Neuronal stem cell (in vitro differentiated cells): ENCODE measurements around the gene NFE2.
A peak's percentile ranks its signal among the peaks of the same experiment; 100 is the strongest.

Experiments used
- DNase-seq: peaks from one replicate; pipeline ENCODE4 v3.0.0-alpha.2; 2013; ENCODE audit warnings: low spot score
- H2AFZ ChIP-seq: one replicate; pipeline ENCODE4 v1.6.1; 2013; ENCODE audit warnings: mild to moderate bottlenecking, low read length, inconsistent platforms
- H2AK5ac ChIP-seq: 2 replicates; pipeline ENCODE4 v1.6.1; 2013; ENCODE audit warnings: low read depth, mild to moderate bottlenecking, inconsistent platforms, low read length, moderate library complexity, mixed read lengths
- H2BK120ac ChIP-seq: 2 replicates; pipeline ENCODE4 v1.6.1; 2013; ENCODE audit warnings: low read depth, mild to moderate bottlenecking, inconsistent platforms, low read length, moderate library complexity, mixed read lengths
- H2BK12ac ChIP-seq: one replicate; pipeline ENCODE4 v1.6.1; 2013; ENCODE audit warnings: low read length, inconsistent platforms
- H2BK15ac ChIP-seq: 2 replicates; pipeline ENCODE4 v1.6.1; 2013; ENCODE audit warnings: mild to moderate bottlenecking, low read length, inconsistent platforms, mixed read lengths
- H2BK5ac ChIP-seq: one replicate; pipeline ENCODE4 v1.6.1; 2013; ENCODE audit warnings: inconsistent platforms, mild to moderate bottlenecking, low read length, moderate library complexity
- H3K14ac ChIP-seq: one replicate; pipeline ENCODE4 v1.6.1; 2013; ENCODE audit warnings: low read length, inconsistent platforms
- H3K18ac ChIP-seq: 2 replicates; pipeline ENCODE4 v1.6.1; 2013; ENCODE audit warnings: low read length, inconsistent platforms
- H3K23ac ChIP-seq: 2 replicates; pipeline ENCODE4 v1.6.1; 2013; ENCODE audit warnings: low read depth, mild to moderate bottlenecking, mixed read lengths, low read length, inconsistent platforms; ENCODE audit not compliant: poor library complexity
- H3K27ac ChIP-seq: replicated peaks from 3 replicates; pipeline ENCODE4 v1.5.1; 2013; ENCODE audit warnings: low read length, inconsistent platforms
- H3K27me3 ChIP-seq, 3 experiments: 2 replicates each; pipeline ENCODE4 v1.6.1; 2013; ENCODE audit warnings: low read length in 3 of 3, mild to moderate bottlenecking in 2 of 3, inconsistent platforms in 1 of 3, low read depth in 1 of 3, mixed read lengths in 1 of 3, moderate library complexity in 1 of 3; ENCODE audit not compliant: control insufficient read depth in 3 of 3, insufficient read depth in 3 of 3
- H3K36me3 ChIP-seq, 2 donors: replicated peaks in 1 of 2; 2 replicates each; pipeline ENCODE4 v1.6.1; 2013; ENCODE audit warnings: low read length in 2 of 2; ENCODE audit not compliant: control insufficient read depth in 2 of 2, insufficient read depth in 2 of 2
- H3K4ac ChIP-seq: 2 replicates; pipeline ENCODE4 v1.6.1; 2013; ENCODE audit warnings: inconsistent platforms, mild to moderate bottlenecking, low read length, moderate library complexity
- H3K4me1 ChIP-seq, 2 donors: 1 replicate in 1 of 2; 2 replicates in 1 of 2; pipeline ENCODE4 v1.6.1; 2013; ENCODE audit warnings: low read length in 2 of 2, low read depth in 1 of 2; ENCODE audit not compliant: control insufficient read depth in 2 of 2, insufficient read depth in 1 of 2
- H3K4me2 ChIP-seq: one replicate; pipeline ENCODE4 v1.6.1; 2013; ENCODE audit warnings: mild to moderate bottlenecking, low read length, inconsistent platforms; ENCODE audit not compliant: insufficient read depth, poor library complexity, severe bottlenecking
- H3K4me3 ChIP-seq, 2 donors: 2 replicates each; pipeline ENCODE4 v1.5.1; 2013; ENCODE audit warnings: low read length in 2 of 2, mild to moderate bottlenecking in 2 of 2, inconsistent platforms in 1 of 2, moderate library complexity in 1 of 2
- H3K79me1 ChIP-seq: one replicate; pipeline ENCODE4 v1.6.1; 2013; ENCODE audit warnings: low read depth, mild to moderate bottlenecking, inconsistent platforms, low read length, moderate library complexity
- H3K9ac ChIP-seq: one replicate; pipeline ENCODE4 v1.6.1; 2013; ENCODE audit warnings: mild to moderate bottlenecking, low read depth, low read length, inconsistent platforms; ENCODE audit not compliant: poor library complexity
- H3K9me3 ChIP-seq, 2 donors: replicated peaks in 1 of 2; 2 replicates each; pipeline versions ENCODE3 to v1.6.1; 2013; ENCODE audit warnings: low read length in 2 of 2, mild to moderate bottlenecking in 2 of 2, inconsistent platforms in 1 of 2, low read depth in 1 of 2, mixed read lengths in 1 of 2, moderate library complexity in 1 of 2; ENCODE audit not compliant: control insufficient read depth in 2 of 2, insufficient read depth in 1 of 2
- H4K8ac ChIP-seq: one replicate; pipeline ENCODE4 v1.6.1; 2013; ENCODE audit warnings: low read depth, mild to moderate bottlenecking, inconsistent platforms, low read length, moderate library complexity
- H4K91ac ChIP-seq: one replicate; pipeline ENCODE4 v1.6.1; 2013; ENCODE audit warnings: low read length, low read depth, mild to moderate bottlenecking, inconsistent platforms; ENCODE audit not compliant: poor library complexity
- WGBS, 2 donors: extraction: QIAGEN DNeasy Blood & Tissue Kit; methylation state at CpG; one replicate each; pipeline ENCODE4 v1.1.7; 2013; ENCODE audit warnings: missing lambda C conversion rate in 2 of 2, mixed read lengths in 1 of 2; ENCODE audit not compliant: insufficient read length in 2 of 2, insufficient replicate concordance in 1 of 2; ENCODE audit errors: extremely low coverage in 2 of 2; 5-methylcytosine and 5-hydroxymethylcytosine counted together

Gene NFE2

GRCh38 chr12:54333420-54334034 lies 32.7 kb upstream of the NFE2 start:
- H2AFZ ChIP-seq, result no peak overlapping the region
- H3K9me3 ChIP-seq, result no peaks in the 10 kb centered on the region
- no peak overlapping the region for H2AK5ac ChIP-seq
- no peak overlapping the region for H2BK15ac ChIP-seq
- no peak overlapping the region for H3K18ac ChIP-seq
- no peak for DNase-seq
- no peak overlapping the region for H2BK5ac ChIP-seq
- no peak overlapping the region for H3K4me3 ChIP-seq
- no peak overlapping the region for H3K23ac ChIP-seq
- H3K14ac ChIP-seq, result no peak overlapping the region
- H3K27me3 ChIP-seq, result no peaks in the 10 kb centered on the region
- H3K4ac ChIP-seq, result no peak overlapping the region
- no peak overlapping the region for H4K91ac ChIP-seq
- no peak overlapping the region for H3K4me2 ChIP-seq
- H3K9ac ChIP-seq, result no peak overlapping the region
- H3K27ac ChIP-seq, result no peak overlapping the region
- H3K36me3 ChIP-seq, result peaks cover 5 to 29% of the 10 kb centered on the region in 2 donors
- H2BK12ac ChIP-seq, result no peak overlapping the region
- no peak overlapping the region for H4K8ac ChIP-seq
- no peak overlapping the region for H2BK120ac ChIP-seq
- no CpG with 5 or more reads among the region's 4 CpGs for whole genome bisulfite sequencing, 2 donors
- peaks cover 3% of the 10 kb centered on the region for H3K79me1 ChIP-seq
- peaks cover 6 to 11% of the 10 kb centered on the region in 2 donors for H3K4me1 ChIP-seq

DNA sequence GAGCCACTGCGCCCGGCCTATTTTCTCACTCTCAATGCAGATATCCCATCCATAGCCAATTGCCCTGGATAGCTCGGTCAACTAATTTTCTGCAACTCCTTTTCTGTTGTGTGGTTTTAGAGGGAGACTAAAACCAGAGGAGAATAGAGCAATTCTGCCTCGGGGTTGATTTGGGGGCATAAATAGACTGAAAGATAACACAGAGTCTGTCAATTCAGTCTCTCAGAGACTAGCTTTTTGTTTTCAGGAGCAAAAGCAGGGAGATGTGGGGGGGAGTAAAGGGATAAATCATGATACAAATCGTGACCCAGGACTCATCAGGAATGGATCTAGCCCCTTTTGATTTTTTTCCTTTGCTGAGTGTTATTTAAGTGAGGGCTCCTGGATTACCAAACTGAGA lies 30.6 kb upstream of the NFE2 start:
- Histone ChIP-seq H2BK12ac (no peak overlapping the region), H2BK15ac (no peak overlapping the region), H4K91ac (no peak overlapping the region), H3K27ac (no peak overlapping the region), H2BK5ac (no peak overlapping the region), H3K14ac (no peak overlapping the region), H3K4ac (no peak overlapping the region), H3K9ac (no peak overlapping the region), H3K4me3 (no peak overlapping the region), H3K4me2 (no peak overlapping the region), H2AK5ac (no peak overlapping the region), H2BK120ac (no peak overlapping the region), H3K79me1 (peaks cover 3% of the 10 kb centered on the region), H3K18ac (no peak overlapping the region), H3K27me3 (no peaks in the 10 kb centered on the region), H2AFZ (no peak overlapping the region), H3K4me1 (peaks cover 0 to 1% of the 10 kb centered on the region in 2 donors), H3K23ac (no peak overlapping the region), H3K36me3 (peaks cover 5 to 27% of the 10 kb centered on the region in 2 donors), H3K9me3 (no peaks in the 10 kb centered on the region), H4K8ac (no peak overlapping the region)
- no peak for DNase-seq
- WGBS, 2 donors, result no CpG with 5 or more reads among the region's 5 CpGs

DNA sequence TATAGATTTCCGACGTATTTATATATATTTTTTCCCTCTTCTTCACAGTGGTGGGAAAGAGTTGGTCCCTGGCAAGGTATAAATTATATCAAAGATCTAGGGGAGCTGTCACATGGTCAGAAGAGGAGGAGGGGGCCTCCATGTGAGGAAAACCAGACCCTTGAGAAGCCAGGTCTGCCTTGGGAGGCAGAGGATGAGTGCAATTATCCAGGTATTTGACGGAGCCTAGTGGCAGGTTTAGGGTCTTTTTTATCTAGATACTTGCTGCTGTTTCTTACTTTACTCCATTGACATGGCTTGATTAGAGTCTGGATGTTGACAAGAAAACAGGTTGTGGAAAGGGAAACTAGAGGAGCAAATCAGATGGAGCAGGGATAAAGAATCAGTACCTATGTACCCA lies 29.6 kb upstream of the NFE2 start:
- no peak overlapping the region for H3K4ac ChIP-seq
- H3K9ac ChIP-seq, result no peak overlapping the region
- H2BK15ac ChIP-seq, result no peak overlapping the region
- H2AK5ac ChIP-seq, result no peak overlapping the region
- WGBS, 2 donors, result no CpG with 5 or more reads among the region's 3 CpGs
- no peak overlapping the region for H2BK12ac ChIP-seq
- H3K18ac ChIP-seq, result no peak overlapping the region
- H3K27me3 ChIP-seq, result no peaks in the 10 kb centered on the region
- peaks cover 0 to 1% of the 10 kb centered on the region in 2 donors for H3K4me1 ChIP-seq
- H4K91ac ChIP-seq, result no peak overlapping the region
- peaks cover 5% of the 10 kb centered on the region for H3K79me1 ChIP-seq
- no peak overlapping the region for H2AFZ ChIP-seq
- H3K4me3 ChIP-seq, result no peak overlapping the region
- DNase-seq, result no peak
- no peak overlapping the region for H4K8ac ChIP-seq
- no peak overlapping the region for H3K27ac ChIP-seq
- no peaks in the 10 kb centered on the region for H3K9me3 ChIP-seq
- peaks cover 5 to 27% of the 10 kb centered on the region in 2 donors for H3K36me3 ChIP-seq
- H3K14ac ChIP-seq, result no peak overlapping the region
- H2BK120ac ChIP-seq, result no peak overlapping the region
- no peak overlapping the region for H3K23ac ChIP-seq
- H3K4me2 ChIP-seq, result no peak overlapping the region
- H2BK5ac ChIP-seq, result no peak overlapping the region

- Histone ChIP-seq H3K4me1 (peaks cover 0 to 1% of the 10 kb centered on the region in 2 donors), H2AFZ (no peak overlapping the region), H3K4me2 (no peak overlapping the region), H3K9ac (no peak overlapping the region), H3K27me3 (no peaks in the 10 kb centered on the region), H3K14ac (no peak overlapping the region), H2BK120ac (no peak overlapping the region), H4K8ac (no peak overlapping the region), H4K91ac (no peak overlapping the region), H3K79me1 (peaks cover 5% of the 10 kb centered on the region), H3K27ac (no peak overlapping the region), H3K4ac (no peak overlapping the region), H3K9me3 (no peaks in the 10 kb centered on the region), H2BK15ac (no peak overlapping the region), H3K4me3 (no peak overlapping the region), H2AK5ac (no peak overlapping the region), H3K36me3 (peaks cover 5 to 27% of the 10 kb centered on the region in 2 donors), H2BK5ac (no peak overlapping the region), H2BK12ac (no peak overlapping the region), H3K23ac (no peak overlapping the region), H3K18ac (peak overlapping the region; percentile 59)
- WGBS, 2 donors, result no CpG with 5 or more reads among the region's 5 CpGs
- no peak for DNase-seq
Observed at GRCh38 chr12:54329759-54330158, 28.9 kb upstream of the NFE2 start.
